AG04449 (cell line): Measurements from ENCODE around the gene TSPAN12.

Source experiments
- CTCF ChIA-PET: fragments of 350-600 bp; formaldehyde crosslinking; extraction: SDS; loops from one replicate; lab custom pipeline; 2021; ENCODE audit warnings: antibody characterized with exemption; lab: Yijun Ruan, JAX
- POLR2A ChIA-PET: fragments of 400-600, 350-600 bp; formaldehyde crosslinking; extraction: SDS; loops from one replicate; lab custom pipeline; 2020; ENCODE audit warnings: antibody characterized with exemption, inconsistent platforms; lab: Yijun Ruan, JAX
- DNase-seq: peaks from one replicate; pipeline ENCODE4 v3.0.0-alpha.2; 2010; ENCODE audit warnings: low read depth, low spot score
- H3K4me3 ChIP-seq: 2 replicates; pipeline ENCODE4 v1.5.1; 2011; ENCODE audit warnings: low read depth, mild to moderate bottlenecking, control low read depth, low read length
- TF ChIP-seq, protein P1 (sequence below): IDR thresholded peaks from one replicate; pipeline ENCODE4 v1.5.1; 2011; ENCODE audit warnings: mild to moderate bottlenecking, moderate library complexity, low read length, control low read depth, inconsistent platforms; ENCODE audit not compliant: insufficient read depth; ENCODE audit errors: missing control alignments

The TSPAN12 gene

GRCh38 chr7:120834726-120835125 lies 23.2 kb downstream of the TSPAN12 start:
- no peak for DNase-seq
- H3K4me3 ChIP-seq, result no peak overlapping the region
- TF ChIP-seq, protein P1, sequence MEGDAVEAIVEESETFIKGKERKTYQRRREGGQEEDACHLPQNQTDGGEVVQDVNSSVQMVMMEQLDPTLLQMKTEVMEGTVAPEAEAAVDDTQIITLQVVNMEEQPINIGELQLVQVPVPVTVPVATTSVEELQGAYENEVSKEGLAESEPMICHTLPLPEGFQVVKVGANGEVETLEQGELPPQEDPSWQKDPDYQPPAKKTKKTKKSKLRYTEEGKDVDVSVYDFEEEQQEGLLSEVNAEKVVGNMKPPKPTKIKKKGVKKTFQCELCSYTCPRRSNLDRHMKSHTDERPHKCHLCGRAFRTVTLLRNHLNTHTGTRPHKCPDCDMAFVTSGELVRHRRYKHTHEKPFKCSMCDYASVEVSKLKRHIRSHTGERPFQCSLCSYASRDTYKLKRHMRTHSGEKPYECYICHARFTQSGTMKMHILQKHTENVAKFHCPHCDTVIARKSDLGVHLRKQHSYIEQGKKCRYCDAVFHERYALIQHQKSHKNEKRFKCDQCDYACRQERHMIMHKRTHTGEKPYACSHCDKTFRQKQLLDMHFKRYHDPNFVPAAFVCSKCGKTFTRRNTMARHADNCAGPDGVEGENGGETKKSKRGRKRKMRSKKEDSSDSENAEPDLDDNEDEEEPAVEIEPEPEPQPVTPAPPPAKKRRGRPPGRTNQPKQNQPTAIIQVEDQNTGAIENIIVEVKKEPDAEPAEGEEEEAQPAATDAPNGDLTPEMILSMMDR, result no peak
- POLR2A ChIA-PET, result no interaction called here
- CTCF ChIA-PET, result interaction anchor here (1.4 kb wide), 1 partner anchor 28 kb away, joined by 4 read pairs; no protein-coding TSS in a partner anchor

DNA sequence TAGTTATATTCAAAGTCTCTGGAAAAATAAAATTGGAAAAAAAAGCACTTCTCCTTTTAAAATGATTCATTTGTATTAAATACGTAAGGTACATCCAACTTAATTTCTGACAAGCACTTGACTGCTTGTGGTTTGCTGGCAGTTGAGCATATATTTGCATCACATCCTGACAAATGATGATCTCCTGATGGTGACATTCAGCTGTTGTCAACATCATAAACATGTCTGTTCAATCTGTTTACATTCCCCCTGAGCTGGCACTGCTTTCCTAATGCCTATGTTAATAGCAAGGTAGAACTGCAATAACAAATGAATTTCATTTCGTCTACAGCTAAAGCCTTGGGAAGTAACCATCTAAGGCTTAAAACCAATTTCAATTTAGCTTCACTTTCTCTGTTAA lies 24.4 kb downstream of the TSPAN12 start:
- TF ChIP-seq, protein P1, result no peak
- H3K4me3 ChIP-seq, result no peak overlapping the region
- ChIA-PET CTCF (interaction anchor here (1.4 kb wide), 1 partner anchor 27 kb away, joined by 4 read pairs; no protein-coding TSS in a partner anchor), POLR2A (no interaction called here)
- no peak for DNase-seq

DNA sequence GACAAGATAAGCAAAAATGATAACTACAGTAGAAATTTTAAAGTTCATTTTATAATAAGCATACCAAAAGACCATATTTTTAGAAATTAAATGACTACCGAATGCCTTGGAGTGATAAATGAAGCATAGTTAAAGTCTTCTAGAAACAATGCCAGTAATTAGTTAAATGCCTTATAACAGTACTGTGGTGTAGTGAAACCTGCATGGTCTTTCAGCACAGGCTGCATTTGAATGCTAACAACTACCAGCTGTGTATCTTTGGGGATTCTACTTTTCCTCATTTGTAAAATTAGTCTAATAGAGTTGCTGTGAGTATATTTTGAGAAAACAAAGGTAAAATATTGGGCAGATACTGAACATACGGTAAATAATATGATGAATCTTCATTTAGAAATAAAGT lies 25.1 kb downstream of the TSPAN12 start:
- POLR2A ChIA-PET, result no interaction called here
- TF ChIP-seq, protein P1, result no peak
- no peak overlapping the region for H3K4me3 ChIP-seq
- no peak for DNase-seq
- CTCF ChIA-PET, result interaction anchor here (0.9 kb wide), 1 partner anchor 41 kb away, joined by 4 read pairs; no protein-coding TSS in a partner anchor

DNA sequence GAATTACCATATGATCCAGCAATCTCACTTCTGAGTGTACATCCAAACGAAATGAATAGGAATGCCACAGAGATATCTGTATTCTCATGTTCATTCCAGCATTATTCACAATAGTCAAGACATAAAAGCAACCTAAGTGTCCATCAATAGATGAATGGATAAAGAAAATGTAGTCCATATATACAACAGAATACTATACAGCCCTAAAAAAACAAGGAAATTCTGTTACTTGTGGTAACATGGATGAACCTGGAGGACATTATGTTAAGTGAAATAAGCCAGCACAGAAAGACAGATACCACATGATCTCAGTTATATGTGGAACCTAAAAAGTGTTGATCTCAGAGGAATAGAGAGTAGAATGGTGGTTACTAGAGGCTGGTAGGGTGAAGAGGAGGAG lies 26.7 kb downstream of the TSPAN12 start:
- CTCF ChIA-PET, result no interaction called here
- DNase-seq, result no peak
- TF ChIP-seq, protein P1, result no peak
- no peak overlapping the region for H3K4me3 ChIP-seq
- POLR2A ChIA-PET, result no interaction called here

DNA sequence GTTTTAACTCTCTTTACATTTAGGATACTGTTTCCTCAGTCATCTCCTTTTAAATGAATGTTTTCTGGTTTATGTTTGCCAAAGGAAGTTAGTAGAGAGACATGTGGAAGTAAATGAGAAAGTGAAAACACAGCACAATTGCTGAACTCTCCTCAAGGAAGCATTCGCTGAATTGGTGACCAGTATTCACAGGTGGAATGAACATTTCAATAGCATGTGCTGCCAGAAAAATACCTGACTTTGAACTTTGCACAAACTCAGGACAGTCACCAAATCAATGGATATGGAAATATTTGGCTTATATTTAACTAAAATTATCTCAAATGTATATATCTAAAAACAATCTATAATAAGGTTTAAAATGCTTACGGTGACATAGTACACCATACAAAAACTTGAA lies 28.5 kb downstream of the TSPAN12 start:
- CTCF ChIA-PET, result interaction anchor here (1.9 kb wide), 1 partner anchor 23 kb away, joined by 6 read pairs; no protein-coding TSS in a partner anchor
- no peak overlapping the region for H3K4me3 ChIP-seq
- TF ChIP-seq, protein P1, result no peak
- DNase-seq, result no peak
- POLR2A ChIA-PET, result no interaction called here

DNA sequence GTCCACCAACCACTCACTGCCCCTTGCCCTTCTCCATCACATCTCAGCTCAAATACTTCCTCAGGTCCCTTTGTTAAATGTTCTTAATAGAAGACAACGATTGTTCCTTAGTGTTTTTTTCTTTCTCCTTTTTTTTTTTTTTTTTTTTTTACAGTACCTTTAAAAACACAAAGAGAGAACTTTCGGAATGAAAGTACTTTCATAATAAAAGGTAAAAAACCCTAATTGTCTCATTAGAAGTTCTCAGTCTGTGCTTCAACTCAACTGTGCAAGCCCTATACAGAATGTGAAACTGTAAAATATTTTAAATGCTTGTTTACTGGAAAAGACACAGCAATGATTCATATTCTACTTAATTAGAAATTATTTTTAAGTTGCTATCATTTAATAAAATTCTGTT lies 29.4 kb downstream of the TSPAN12 start:
- no peak for DNase-seq
- TF ChIP-seq, protein P1, result no peak
- no peak overlapping the region for H3K4me3 ChIP-seq
- ChIA-PET CTCF (interaction anchor here (0.8 to 1.9 kb wide), 2 partner anchors 22 to 38 kb away, joined by 3 to 6 read pairs; no protein-coding TSS in a partner anchor), POLR2A (no interaction called here)
